ENCODE data around the gene SESN1. TPM values are rescaled to one million over a fixed set of nuclear protein-coding genes. Genes with fewer than 3 reads are reported as not detected.

Gene SESN1
- total and polyA plus RNA-seq, 9 of the 15 experiments (the other 6 are each of a cell fraction or from before 2014, with no cell fraction given), result 3.1 to 13.0 (median 7.4) TPM

- TF ChIP-seq KLF13 (tag; IDR thresholded peaks at IDR 0.05; ENCODE audit: borderline replicate concordance, low read depth) (no peak), ZNF12 (CRISPR knock-in tag; IDR thresholded peaks at IDR 0.05) (no peak), ETV5 (CRISPR knock-in tag; IDR thresholded peaks at IDR 0.05; ENCODE audit: low read depth) (peak; percentile 76), EZH2 (IDR thresholded peaks at IDR 0.05; ENCODE audit: borderline replicate concordance, low read depth, low read length) (no peak), CHD2 (IDR thresholded peaks at IDR 0.05; ENCODE audit: low read depth, low read length) (peak; percentile 29; the same call in 1 of the 2 replicates), ZBTB2 (IDR thresholded peaks at IDR 0.05) (peak; percentile 92), RBM14 (IDR thresholded peaks at IDR 0.05; ENCODE audit: borderline replicate concordance, insufficient read depth, low read depth, low read length) (no peak), TCF3 (CRISPR knock-in tag; IDR thresholded peaks at IDR 0.05) (0 out of 2 replicates have a peak, but pooled peaks have one; percentile 2), STAG1 (CRISPR knock-in tag; IDR thresholded peaks at IDR 0.05; ENCODE audit: borderline replicate concordance) (no peak), MLLT1 (IDR thresholded peaks at IDR 0.05) (peak in 1 of 2 experiments; percentile 60; a peak in 1 of 4 replicates), NCOR1 (IDR thresholded peaks at IDR 0.05) (no peak), KDM2B (CRISPR knock-in tag; IDR thresholded peaks at IDR 0.05) (no peak), POLR2A (conservative IDR thresholded peaks at IDR 0.05) (peak; percentile 80), ZNF407 (IDR thresholded peaks at IDR 0.05; ENCODE audit: low read depth) (peak; percentile 11; the same call in 1 of the 2 replicates), SP1 (CRISPR knock-in tag; IDR thresholded peaks at IDR 0.05) (no peak; the same call in none of the 2 replicates)
Observed at GRCh38 chr6:109095036-109095834, 589 bp upstream of the SESN1 start, which contains the start of gene CEP57L1 (continued).
